ENCODE measurements around the gene HACD3.

Gene HACD3

DNA sequence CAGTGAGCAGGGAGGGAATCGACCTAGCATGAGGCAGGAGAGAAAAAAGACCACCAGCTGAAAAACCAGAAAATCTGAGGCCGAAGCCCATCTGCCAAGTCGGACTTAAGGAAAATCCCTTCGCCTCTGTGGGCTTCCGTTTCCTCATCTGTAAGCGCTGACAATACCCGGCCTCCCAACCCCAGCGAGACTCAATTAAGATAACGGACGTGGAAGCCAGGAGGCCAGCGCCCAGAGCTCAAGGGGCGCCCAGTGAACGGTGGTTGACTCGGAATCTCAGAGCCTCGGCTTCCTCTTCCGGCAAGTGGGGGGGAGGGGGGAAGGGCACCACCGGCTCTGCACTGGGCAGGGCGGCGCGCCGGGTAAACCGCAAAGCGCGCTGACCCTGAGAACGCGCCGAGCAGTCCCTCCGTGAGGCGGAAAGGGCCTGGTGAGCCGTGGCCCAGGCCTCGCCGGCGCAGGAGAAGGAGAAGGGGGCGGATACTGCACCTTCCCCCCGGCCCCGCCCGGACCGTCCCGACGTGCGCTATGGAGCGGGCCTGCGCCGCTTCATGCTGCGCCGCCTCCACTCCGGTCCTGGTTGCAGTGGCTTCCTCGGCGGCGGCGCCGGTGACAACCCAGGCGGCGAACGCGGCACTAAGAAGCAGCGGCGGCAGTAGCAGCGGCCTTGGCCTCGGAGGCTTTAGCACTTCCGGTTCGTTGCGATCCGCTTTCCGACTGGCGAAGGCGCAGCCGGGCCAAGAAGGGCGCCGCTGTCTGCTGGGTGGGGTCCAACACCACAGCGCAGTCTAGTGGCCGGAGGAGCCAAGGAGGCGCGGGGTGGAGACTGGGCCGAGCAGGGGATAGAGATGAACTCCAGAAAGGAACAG, 13.0 kb upstream of the HACD3 start, which contains the start of gene DPP8:
Gene DPP8, minus strand, starts transcription at position 693 of the 869 bp plus-strand sequence. CDS start 5,136 bp downstream, outside the sequence.
- H3K27ac ChIP-seq (replicated peaks): peak within 1 kb of the TSS; percentile 98
- peak within 1 kb of the TSS; percentile 95 for H3K4me3 ChIP-seq (replicated peaks; ENCODE audit: insufficient read depth, low read length)
- DNase-seq (ENCODE audit: low read depth in 1 of 2, low spot score in 1 of 2): peak; percentile 93 to 97
- no peaks in the 10 kb centered on the region for H3K27me3 ChIP-seq (ENCODE audit: insufficient read depth, poor library complexity, severe bottlenecking)
- TF ChIP-seq, protein P1, sequence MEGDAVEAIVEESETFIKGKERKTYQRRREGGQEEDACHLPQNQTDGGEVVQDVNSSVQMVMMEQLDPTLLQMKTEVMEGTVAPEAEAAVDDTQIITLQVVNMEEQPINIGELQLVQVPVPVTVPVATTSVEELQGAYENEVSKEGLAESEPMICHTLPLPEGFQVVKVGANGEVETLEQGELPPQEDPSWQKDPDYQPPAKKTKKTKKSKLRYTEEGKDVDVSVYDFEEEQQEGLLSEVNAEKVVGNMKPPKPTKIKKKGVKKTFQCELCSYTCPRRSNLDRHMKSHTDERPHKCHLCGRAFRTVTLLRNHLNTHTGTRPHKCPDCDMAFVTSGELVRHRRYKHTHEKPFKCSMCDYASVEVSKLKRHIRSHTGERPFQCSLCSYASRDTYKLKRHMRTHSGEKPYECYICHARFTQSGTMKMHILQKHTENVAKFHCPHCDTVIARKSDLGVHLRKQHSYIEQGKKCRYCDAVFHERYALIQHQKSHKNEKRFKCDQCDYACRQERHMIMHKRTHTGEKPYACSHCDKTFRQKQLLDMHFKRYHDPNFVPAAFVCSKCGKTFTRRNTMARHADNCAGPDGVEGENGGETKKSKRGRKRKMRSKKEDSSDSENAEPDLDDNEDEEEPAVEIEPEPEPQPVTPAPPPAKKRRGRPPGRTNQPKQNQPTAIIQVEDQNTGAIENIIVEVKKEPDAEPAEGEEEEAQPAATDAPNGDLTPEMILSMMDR (IDR thresholded peaks at IDR 0.05; ENCODE audit: insufficient read depth, low read length): peak; percentile 98
- peak; percentile 51; the same call in 1 of the 2 replicates for TF ChIP-seq SPI1 (IDR thresholded peaks at IDR 0.05; ENCODE audit: borderline replicate concordance, low read depth)
- TF ChIP-seq, protein P2, sequence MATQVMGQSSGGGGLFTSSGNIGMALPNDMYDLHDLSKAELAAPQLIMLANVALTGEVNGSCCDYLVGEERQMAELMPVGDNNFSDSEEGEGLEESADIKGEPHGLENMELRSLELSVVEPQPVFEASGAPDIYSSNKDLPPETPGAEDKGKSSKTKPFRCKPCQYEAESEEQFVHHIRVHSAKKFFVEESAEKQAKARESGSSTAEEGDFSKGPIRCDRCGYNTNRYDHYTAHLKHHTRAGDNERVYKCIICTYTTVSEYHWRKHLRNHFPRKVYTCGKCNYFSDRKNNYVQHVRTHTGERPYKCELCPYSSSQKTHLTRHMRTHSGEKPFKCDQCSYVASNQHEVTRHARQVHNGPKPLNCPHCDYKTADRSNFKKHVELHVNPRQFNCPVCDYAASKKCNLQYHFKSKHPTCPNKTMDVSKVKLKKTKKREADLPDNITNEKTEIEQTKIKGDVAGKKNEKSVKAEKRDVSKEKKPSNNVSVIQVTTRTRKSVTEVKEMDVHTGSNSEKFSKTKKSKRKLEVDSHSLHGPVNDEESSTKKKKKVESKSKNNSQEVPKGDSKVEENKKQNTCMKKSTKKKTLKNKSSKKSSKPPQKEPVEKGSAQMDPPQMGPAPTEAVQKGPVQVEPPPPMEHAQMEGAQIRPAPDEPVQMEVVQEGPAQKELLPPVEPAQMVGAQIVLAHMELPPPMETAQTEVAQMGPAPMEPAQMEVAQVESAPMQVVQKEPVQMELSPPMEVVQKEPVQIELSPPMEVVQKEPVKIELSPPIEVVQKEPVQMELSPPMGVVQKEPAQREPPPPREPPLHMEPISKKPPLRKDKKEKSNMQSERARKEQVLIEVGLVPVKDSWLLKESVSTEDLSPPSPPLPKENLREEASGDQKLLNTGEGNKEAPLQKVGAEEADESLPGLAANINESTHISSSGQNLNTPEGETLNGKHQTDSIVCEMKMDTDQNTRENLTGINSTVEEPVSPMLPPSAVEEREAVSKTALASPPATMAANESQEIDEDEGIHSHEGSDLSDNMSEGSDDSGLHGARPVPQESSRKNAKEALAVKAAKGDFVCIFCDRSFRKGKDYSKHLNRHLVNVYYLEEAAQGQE (IDR thresholded peaks at IDR 0.05; ENCODE audit: insufficient replicate concordance, low read depth): peak; percentile 46
- peak; percentile 86; the same call in 1 of the 2 replicates for TF ChIP-seq POLR2AphosphoS5 (IDR thresholded peaks at IDR 0.05; ENCODE audit: low read depth)
- TF ChIP-seq GABPA (IDR thresholded peaks at IDR 0.05; ENCODE audit: low read depth): peak; percentile 85

DNA sequence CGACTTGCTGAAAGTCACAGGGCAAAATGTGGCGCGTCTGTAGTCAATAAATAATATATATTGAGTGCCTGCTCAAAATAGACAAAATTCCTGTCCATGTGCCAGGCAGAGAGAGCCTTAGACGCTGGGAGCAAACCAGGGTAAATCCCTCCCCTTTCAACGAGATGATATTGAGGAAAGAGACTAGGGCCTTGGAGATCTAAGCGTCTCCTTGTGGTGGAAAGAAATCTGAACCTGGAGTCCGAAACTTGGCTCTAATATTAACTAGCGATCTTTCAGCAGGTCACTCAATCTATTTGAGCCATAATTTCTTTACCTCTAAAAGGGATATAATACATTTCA, 12.4 kb upstream of the HACD3 start:
- no peak for TF ChIP-seq POLR2AphosphoS5 (IDR thresholded peaks at IDR 0.05; ENCODE audit: low read depth)
- TF ChIP-seq, protein P1 (IDR thresholded peaks at IDR 0.05; ENCODE audit: insufficient read depth, low read length): no peak
- TF ChIP-seq, protein P2 (IDR thresholded peaks at IDR 0.05; ENCODE audit: insufficient replicate concordance, low read depth): no peak
- no peak for TF ChIP-seq SPI1 (IDR thresholded peaks at IDR 0.05; ENCODE audit: borderline replicate concordance, low read depth)
- TF ChIP-seq GABPA (IDR thresholded peaks at IDR 0.05; ENCODE audit: low read depth): no peak
- Histone ChIP-seq H3K27ac (replicated peaks) (peak overlapping the region; percentile 98), H3K4me3 (replicated peaks; ENCODE audit: insufficient read depth, low read length) (no peak overlapping the region; the same call in 1 of the 2 replicates), H3K27me3 (ENCODE audit: insufficient read depth, poor library complexity, severe bottlenecking) (no peaks in the 10 kb centered on the region)
- DNase-seq (ENCODE audit: low read depth in 1 of 2, low spot score in 1 of 2): no peak

DNA sequence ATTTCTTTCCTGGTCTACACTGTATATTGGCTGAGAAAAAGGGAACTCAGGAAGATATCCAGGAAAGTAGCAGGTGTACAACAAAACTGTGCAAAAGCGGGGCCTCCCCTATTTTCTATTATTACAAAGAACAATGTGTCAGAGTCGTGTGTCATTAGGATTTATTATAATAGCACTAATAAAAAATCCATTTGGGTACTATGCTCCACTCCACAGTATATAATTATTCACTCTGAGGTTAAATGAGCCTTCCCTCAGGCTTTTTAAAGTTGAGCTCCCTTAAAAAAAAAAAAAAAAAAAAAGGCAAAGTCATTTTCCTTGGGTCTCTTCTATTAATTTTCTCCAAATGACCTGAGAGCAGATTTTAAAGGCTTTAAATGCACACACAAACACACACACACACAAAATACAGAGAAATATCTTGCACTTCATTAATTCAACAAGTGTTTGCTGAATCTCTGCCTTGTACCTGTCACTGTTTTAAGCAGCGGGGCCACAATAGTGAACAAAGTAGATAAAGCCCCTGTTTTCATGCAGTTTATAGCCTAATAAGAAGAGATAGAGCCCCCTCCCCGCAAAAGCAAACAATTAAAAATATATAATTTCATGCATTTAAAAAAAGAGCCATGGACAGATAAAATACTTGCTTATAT, 11.5 kb upstream of the HACD3 start:
- H3K27ac ChIP-seq (replicated peaks): no peak overlapping the region

More for the DNA sequence above, 11.5 kb upstream of the HACD3 start:
- Histone ChIP-seq H3K27me3 (ENCODE audit: insufficient read depth, poor library complexity, severe bottlenecking) (no peaks in the 10 kb centered on the region), H3K4me3 (replicated peaks; ENCODE audit: insufficient read depth, low read length) (no peak overlapping the region)
- no peak for TF ChIP-seq SPI1 (IDR thresholded peaks at IDR 0.05; ENCODE audit: borderline replicate concordance, low read depth)
- TF ChIP-seq, protein P1 (IDR thresholded peaks at IDR 0.05; ENCODE audit: insufficient read depth, low read length): no peak
- TF ChIP-seq POLR2AphosphoS5 (IDR thresholded peaks at IDR 0.05; ENCODE audit: low read depth): no peak
- TF ChIP-seq GABPA (IDR thresholded peaks at IDR 0.05; ENCODE audit: low read depth): no peak
- no peak for DNase-seq (ENCODE audit: low read depth in 1 of 2, low spot score in 1 of 2)
